Measurements from ENCODE around the gene PPM1G.
"Not testable (repeated sequence)": the region's sequence is repeated elsewhere in the genome, so short reads cannot be mapped to it uniquely, and the experiment has no call there.

PPM1G gene

GRCh38 chr2:27372937-27373336 is 36.5 kb downstream of the PPM1G start:
- no peak for DNase-seq

DNA sequence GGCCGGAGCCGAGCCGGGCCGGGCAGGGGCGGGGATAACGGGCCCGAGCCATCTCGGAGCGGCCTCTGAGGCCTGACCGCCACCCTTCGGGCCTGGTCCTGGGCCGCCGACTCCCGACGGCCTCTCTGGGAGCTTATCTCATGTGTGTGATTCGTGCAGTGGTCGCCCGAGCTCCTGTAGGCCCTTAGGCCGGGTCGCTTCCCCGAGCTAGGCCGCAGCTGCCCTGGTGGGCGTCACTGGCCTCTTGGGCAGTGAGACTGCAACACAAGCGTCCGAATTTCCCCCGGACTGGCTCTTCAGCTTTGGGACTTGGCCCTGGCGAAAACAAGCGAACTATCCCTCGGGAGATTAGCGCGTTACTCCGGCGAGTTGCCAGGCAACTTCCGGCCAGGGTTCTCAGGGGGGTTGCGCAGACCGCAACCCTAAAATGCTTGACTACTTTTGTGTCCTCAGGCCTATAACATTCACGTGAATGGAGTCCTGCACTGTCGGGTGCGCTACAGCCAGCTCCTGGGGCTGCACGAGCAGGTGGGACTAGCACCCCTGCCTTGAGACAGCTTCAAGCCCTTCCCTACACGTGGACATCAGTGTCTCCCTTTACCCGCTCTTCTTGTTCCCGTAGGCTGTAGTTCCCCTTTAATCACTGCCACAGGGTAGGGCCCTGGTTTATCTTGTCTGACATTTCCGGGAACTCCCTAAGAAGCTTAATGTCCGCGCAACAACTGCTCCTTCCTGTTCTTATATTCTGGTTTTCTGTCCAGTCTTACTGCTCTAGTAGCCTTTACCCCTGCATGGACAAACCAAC is 38.4 kb downstream of the PPM1G start:
- peak; percentile 48 for DNase-seq

DNA sequence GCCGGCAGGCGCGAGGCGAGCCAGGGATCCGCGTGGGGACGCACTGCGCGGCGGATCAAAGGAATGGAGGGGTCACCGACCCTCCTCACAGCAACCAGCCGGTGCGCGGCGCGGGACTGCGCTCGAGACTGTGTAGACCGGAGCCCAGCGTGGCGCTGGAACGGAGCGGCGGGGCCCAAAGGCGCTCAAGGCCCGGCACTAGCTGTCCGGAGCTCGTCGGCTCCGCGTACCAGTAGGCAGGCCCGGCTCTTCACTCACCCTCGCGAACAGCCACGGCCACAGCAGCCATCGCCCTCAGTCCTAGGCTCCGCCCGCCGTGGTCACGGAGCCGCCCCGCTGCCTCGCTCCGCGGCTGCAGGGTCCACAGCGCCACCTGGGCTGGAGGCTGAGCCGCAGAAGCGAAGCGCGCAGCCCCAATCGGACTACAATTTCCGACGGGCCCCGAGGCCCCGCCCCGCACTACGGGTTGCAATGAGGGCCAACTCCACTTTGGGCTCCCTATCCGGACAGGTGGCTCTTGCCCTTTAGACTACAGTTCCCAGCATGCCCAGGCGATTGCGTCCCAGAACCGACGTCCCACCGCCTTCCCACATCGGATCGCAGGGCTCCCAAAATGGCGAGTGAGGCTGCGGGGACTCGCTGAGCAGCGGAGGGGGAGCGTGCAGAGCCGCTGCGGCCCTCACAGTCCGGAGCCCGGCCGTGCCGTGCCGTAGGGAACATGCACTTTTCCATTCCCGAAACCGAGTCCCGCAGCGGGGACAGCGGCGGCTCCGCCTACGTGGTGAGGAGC is 39.2 kb downstream of the PPM1G start, which contains the start of the genes EIF2B4 and SNX17:
Gene EIF2B4, minus strand, starts transcription at position 313 of the 790 bp plus-strand sequence. Its CDS starts 24 bp downstream, at position 289.
Gene SNX17, plus strand, starts transcription at position 591 of the 790 bp plus-strand sequence. Its CDS starts 128 bp downstream, at position 719.
- peak; percentile 100 for DNase-seq

DNA sequence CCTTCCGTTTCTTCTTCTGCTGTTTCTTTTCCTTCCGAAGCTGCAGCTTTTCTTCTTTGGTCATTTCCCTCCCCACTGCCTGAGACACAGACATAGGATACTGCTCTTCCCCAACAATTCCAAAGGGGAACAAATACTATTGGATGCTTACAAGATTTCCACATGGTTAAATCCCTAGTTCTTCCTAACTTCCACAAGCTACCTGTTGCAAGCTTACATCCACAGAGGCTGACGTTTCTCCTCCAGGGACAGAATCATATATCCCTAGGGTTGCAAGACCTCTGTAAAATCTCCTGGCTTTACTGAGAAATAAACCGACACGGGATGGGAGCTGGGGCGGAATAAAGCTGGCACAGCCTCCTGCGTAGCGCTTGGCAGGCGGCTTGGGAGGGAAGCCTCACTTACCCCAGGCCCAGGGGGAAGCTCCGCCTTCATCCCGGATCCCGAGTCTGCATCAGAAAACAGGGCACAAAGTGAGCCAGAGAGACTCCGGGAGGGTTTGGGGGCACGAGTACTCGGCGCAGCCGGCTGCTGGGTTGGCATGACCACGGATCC is 39.8 kb downstream of the PPM1G start:
- peak; percentile 37 for DNase-seq

GRCh38 chr2:27363933-27364332 is 45.5 kb downstream of the PPM1G start:
- DNase-seq = no peak

GRCh38 chr2:27362678-27363420 is 46.5 kb downstream of the PPM1G start:
- DNase-seq = no peak

DNA sequence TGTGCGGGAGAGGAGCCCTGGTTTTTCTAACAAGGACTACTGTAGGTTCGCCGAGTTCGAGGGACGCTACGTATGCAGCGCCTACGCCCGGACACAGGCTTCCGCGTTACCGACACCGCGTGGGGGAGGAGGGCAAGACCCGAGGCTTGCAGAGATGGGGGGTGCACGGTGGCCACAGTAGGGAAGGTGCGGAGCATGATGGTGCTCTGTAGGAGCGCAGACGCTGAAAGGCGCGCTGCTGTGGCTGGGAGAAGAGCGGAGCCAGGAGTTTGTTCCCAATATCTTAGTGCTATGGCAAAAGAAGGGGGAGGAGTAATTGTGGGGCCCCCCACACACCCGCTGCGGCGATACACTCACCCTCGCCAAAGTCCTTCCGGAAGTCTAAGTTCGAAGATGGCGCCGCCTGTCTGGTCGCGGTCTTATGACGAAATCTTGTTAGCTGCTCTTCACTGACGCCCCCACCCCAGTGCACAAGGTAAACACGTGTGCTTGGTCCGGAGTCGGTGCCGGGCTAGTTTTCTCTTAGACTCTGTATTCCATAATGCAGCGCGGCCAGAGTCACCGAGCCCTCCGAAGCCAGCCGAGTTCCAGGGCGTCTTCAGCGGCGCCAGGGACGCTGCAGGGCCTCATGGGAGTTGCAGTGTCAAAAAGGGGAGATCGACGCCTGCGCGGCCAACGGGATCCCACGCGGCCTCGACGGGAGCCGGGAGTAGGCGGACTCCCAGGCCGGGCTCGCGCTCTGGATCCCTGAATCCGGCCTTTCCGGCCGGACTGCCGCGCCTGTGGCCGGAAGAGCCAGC is 52.8 kb downstream of the PPM1G start, which contains the start of gene GTF3C2:
Gene GTF3C2, minus strand, starts transcription at position 383 of the 800 bp plus-strand sequence. CDS start 13,210 bp downstream, outside the sequence.
- DNase-seq = peak; percentile 98

DNA sequence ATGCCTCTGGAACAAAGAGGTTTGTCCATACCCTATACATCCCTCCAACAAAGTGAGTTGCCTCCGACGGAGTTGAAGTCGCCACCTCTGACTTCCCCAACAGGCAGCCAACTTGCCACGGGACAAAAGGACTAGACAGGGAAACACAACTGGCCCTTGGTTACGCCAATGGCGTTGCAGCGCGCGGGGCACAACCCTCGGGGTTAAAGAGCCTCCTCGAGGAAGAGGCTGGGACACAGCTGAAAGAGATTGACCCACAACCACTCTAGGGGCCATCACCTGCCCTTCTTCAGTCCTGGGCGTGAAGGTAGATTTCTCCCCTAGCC is 53.4 kb downstream of the PPM1G start:
- DNase-seq = peak; percentile 54

GRCh38 chr2:27354597-27354927 is 54.8 kb downstream of the PPM1G start:
- DNase-seq = no peak

GRCh38 chr2:27353762-27354596 is 55.4 kb downstream of the PPM1G start:
- peak; percentile 74 for DNase-seq

DNA sequence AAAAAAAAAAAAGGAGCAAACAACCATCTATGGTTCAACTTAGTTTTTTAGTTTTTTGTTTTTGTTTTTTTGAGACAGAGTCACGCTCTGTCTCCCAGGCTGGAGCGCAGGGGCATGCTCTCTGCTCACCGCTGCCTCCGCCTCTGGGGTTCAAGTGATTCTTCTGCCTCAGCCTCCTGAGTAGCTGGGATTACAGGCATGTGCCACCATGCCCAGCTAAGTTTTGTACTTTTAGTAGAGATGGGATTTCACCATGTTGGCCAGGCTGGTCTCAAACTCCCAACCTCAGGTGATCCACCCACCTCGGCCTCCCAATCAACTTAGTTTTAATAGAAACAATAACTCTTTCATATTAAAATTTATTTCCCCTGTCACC is 56.0 kb downstream of the PPM1G start:
- DNase-seq = not testable (repeated sequence)

- no peak for DNase-seq
Observed at GRCh38 chr2:27351802-27352598, 57.4 kb downstream of the PPM1G start.

DNA sequence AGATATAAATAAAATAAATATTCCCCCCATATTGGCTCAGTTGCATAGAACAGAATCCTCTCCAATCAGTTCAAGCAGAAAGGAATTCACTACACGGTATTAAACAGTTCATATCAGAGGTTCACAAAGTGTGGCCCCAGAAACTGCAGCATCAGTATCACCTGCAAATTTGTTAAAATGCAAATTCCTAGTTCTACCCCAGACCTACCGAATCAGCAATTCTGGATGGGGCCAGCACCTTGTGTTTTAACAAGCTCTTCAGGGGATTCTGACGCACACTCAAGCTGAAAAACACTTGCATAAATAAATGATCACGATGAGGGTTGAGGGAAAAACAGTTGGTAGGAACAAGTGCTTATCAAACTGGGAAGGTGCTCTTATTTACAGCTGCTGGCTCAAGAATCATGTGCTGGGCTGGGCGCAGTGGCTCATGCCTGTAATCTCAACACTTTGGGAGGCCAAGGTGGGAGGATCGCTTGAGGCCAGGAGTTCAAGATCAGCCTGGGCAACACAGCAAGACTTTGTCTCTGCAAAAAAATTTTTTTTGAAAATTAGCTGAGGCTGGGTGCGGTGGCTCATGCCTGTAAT is 59.2 kb downstream of the PPM1G start:
- no peak for DNase-seq

GRCh38 chr2:27347641-27348040 is 61.8 kb downstream of the PPM1G start:
- DNase-seq = no peak

DNA sequence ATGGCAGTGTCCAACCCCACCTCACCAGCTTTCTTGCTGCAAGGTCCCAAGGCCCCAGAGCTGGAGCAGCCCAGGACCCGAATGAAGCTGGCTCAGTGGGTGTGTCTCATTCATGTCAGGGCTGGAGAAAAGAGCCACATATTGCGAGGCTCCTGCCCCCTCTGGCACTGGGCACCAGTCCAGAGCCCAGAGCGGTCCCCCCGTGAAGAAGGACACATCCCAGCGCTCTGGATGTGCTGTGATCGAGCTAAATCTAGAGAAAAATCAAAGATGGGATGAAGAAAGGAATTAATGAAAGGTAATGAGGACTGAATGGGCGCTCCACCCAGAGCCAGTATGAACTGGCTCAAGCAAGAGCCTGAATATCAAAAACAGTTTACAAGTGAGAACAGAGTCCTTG is 73.2 kb downstream of the PPM1G start:
- DNase-seq = no peak

GRCh38 chr2:27335311-27335710 is 74.1 kb downstream of the PPM1G start:
- no peak for DNase-seq
